GM19328 (cell line): ENCODE results near the gene RPLP1.

ENCODE experiments used
- ATAC-seq: cut with Tn5 transposase; IDR thresholded peaks from one replicate; pipeline ENCODE4 v1.9.1; 2021; ENCODE audit warnings: mild to moderate bottlenecking, moderate library complexity; ENCODE audit not compliant: unreplicated experiment

The RPLP1 gene

GRCh38 chr15:69496001-69496400 is 43.4 kb downstream of the RPLP1 start:
- no peak for ATAC-seq

DNA sequence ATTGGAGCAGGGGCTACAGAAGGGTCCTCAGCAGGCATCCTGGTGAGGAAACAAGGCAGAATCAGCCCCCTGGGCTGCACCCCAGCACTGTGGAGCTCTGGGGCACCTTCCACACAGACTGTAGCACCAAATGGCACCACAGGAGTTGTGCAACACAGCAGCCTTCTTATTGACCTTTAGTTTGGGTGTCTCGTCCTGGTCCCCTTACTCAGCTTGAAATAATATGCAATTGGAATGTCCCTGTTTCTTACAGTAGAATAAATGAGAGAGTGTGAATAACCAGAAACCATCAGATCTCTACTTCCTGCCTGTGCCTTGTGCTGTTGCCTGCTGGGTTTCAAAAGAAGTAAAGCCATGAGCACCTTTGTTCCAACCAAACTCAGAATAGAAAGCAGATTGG is 44.5 kb downstream of the RPLP1 start:
- ATAC-seq, result no peak

DNA sequence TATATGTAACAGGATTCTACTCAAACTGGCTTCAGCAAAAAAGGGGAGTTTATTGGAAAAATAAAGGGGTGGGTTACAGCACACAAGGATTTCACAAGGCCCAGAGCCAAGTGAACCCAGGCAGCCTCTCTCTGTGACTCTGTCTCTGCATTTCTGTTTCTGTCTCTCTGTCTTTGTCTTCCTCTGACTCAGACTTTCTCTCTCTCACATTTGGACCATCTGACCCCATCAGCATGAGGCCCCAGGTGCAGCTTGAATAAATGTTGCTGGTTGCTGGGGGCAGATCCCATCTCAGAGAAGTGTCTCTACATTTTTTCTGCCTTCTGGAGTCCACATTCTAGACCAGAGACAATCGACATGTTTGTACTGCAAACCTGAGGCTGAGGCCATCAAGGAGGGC is 45.0 kb downstream of the RPLP1 start:
- no peak for ATAC-seq

DNA sequence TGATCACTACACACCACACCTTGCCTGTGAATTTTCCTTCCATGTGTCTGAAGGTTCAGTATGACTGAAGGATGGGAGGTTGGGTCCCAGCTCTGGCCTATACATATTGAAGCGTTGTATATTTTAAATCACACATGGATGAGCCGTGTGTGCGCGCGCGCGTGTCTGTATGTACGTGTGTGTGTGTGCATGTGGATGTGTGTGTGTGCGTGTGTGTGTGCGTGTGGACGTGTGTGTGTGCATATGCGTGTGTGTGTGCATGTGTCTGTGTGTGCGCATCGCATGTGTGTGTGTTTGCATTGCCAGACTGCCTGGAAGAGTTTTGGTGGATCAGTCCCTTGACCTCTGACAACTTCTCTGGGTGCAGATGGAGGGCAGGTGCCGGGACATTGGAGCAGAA is 45.7 kb downstream of the RPLP1 start:
- ATAC-seq, result no peak

GRCh38 chr15:69498987-69499386 is 46.4 kb downstream of the RPLP1 start:
- no peak for ATAC-seq

DNA sequence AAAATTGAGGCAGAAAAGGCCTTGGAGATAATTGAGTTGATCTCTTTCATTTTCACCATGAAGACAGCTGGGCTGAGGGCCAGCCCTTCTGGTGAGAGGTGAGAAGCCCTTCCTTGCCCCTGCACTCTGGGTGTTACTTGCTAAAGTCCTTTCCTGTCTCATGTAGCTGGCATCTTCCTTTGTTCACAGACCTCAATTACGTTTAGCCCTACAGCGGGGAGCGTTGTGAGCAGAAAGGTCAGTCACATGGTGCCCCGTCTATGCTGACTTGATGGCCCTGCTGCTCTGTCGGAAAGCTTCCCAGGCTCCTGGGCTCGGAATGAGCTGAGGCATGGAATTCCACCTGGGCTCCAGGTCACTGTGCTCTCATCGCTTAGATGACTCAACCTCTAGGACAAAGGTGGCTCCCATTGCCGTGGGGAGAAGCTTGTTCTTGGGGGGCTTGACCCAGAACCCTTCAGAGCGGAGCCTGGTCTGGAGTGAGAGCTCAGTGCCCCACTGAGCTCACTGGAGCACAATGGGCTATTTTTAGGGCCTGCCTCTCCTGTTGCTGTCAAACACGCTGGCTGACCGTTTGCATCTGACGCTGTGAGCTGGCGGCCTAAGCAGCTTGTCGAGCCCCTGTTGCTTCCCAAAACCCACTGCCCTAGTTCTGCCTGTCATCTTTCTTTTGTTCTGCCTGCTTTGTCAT is 47.0 kb downstream of the RPLP1 start:
- no peak for ATAC-seq

GRCh38 chr15:69500339-69500738 is 47.7 kb downstream of the RPLP1 start:
- no peak for ATAC-seq

- ATAC-seq, result no peak
Observed at GRCh38 chr15:69501456-69501855, 48.8 kb downstream of the RPLP1 start.

DNA sequence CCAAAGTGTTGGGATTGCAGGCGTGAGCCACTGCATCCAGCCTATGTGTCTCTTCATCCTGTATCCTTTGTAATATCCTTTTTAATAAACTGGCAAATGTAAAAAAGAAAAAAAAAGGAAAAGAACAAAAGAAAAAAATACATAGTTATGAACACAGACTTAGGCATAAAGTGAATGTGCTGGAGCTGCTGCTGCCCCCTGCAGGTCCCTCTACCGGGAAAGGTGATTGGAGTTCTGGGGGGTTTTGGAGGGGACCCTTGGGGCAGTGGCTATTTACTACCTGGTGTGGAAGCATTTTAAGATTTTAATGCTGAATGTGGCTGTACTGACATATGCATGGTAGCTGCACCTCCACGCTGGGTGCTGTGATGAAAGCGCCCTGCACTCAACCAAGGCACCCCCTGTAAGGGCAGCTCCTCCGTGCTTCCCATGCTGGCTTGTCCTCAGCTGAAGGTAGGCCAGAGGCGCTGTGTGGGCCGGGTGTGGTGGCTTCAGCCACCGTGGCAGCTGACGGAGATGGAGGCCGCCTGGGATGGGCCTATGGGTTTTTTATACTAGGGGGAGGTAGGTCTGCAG is 49.9 kb downstream of the RPLP1 start:
- ATAC-seq, result no peak

GRCh38 chr15:69504352-69505040 is 51.9 kb downstream of the RPLP1 start:
- no peak for ATAC-seq
